PFSK-1 (cell line): ENCODE results near the gene DEDD2.

Experiments
- POLR2AphosphoS5 ChIP-seq: IDR thresholded peaks from 2 replicates; pipeline ENCODE4 v1.6.1; 2012; ENCODE audit warnings: low read depth, mild to moderate bottlenecking, control low read depth, low read length, moderate library complexity
- REST ChIP-seq, 2 experiments: IDR thresholded peaks; 2 replicates each; pipeline versions ENCODE4 v1.6.1 to v1.8.0; 2011 to 2012; ENCODE audit warnings: low read depth in 2 of 2, low read length in 2 of 2, control low read depth in 1 of 2, inconsistent platforms in 1 of 2, mild to moderate bottlenecking in 1 of 2, moderate library complexity in 1 of 2; ENCODE audit not compliant: insufficient read depth in 1 of 2

DNA sequence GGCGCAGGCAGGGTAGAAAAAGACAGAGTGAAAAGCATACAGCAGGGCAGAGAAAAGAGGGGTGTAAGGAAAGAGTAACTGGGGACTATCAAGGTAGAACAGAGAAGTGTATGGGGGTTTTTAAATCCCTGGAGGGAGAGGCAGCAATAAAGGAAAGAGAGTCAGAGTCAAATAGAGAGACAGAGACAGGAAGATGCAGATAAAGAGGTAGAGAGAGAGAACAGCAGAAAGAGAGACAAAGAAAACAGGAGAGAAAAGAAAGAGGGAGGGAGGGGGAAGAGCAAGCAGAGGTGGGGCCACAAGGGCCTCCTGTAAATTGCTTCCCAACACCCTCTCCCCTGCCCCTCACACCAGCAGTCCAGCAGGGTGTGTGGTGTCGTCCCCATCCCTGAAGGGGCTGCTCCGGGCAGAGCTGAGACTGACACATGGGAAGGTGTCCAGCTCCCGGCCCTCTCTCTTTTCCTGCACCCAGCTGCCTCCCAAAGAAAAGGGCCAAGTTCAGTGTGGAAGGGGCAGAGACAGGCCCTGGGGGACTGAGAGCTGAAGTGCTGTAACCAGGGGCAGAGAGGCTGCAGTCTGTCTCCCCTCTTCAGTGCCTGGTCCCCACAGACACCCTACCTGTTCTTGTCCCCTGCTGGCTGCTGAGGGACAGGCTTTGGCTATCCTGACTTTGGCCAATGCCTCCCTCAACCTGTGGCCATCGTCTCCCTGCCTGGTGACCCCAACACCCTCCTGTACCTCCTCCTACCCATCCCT lies 67.9 kb downstream of the DEDD2 start:
- TF ChIP-seq REST (IDR thresholded peaks at IDR 0.05; ENCODE audit: insufficient read depth in 1 of 2, low read depth in 2 of 2, low read length in 2 of 2) (no peak), POLR2AphosphoS5 (no peak)
